GM18511 (cell line): ENCODE results near the gene TRIM52.
"Not testable (repeated sequence)": the region's sequence is repeated elsewhere in the genome, so short reads cannot be mapped to it uniquely, and the experiment has no call there.

Source experiments
- ATAC-seq: cut with Tn5 transposase; IDR thresholded peaks from one replicate; pipeline ENCODE4 v1.9.1; 2021; ENCODE audit warnings: mild to moderate bottlenecking, moderate library complexity; ENCODE audit not compliant: unreplicated experiment

TRIM52 gene

GRCh38 chr5:181217111-181217802 lies 43.7 kb downstream of the TRIM52 start:
- ATAC-seq, result peak; percentile 36

- no peak for ATAC-seq
Observed at GRCh38 chr5:181215997-181216989, 44.6 kb downstream of the TRIM52 start.

GRCh38 chr5:181214249-181214648 lies 46.7 kb downstream of the TRIM52 start:
- not testable (repeated sequence) for ATAC-seq

- no peak for ATAC-seq
Observed at GRCh38 chr5:181212934-181213333, 48.0 kb downstream of the TRIM52 start.

GRCh38 chr5:181212080-181212479 lies 48.9 kb downstream of the TRIM52 start:
- ATAC-seq, result no peak

GRCh38 chr5:181211208-181211607 lies 49.7 kb downstream of the TRIM52 start:
- no peak for ATAC-seq

- ATAC-seq, result not testable (repeated sequence)
Observed at GRCh38 chr5:181210698-181211097, 50.2 kb downstream of the TRIM52 start.

GRCh38 chr5:181210148-181210547 lies 50.8 kb downstream of the TRIM52 start:
- not testable (repeated sequence) for ATAC-seq

GRCh38 chr5:181209006-181209405 lies 51.9 kb downstream of the TRIM52 start:
- not testable (repeated sequence) for ATAC-seq

GRCh38 chr5:181207960-181208253 lies 53.0 kb downstream of the TRIM52 start:
- no peak for ATAC-seq

GRCh38 chr5:181207214-181207959 lies 53.6 kb downstream of the TRIM52 start:
- ATAC-seq, result peak; percentile 43

GRCh38 chr5:181205761-181206649 lies 54.9 kb downstream of the TRIM52 start:
- no peak for ATAC-seq
